GM23338 (cell line): ENCODE measurements around the gene SLU7. TPM values are rescaled to one million over a fixed set of nuclear protein-coding genes. Genes with fewer than 3 reads are reported as not detected.
A peak's percentile ranks its signal among the peaks of the same experiment; 100 is the strongest.

Experiments used
- ATAC-seq: fragments of 200-7000 bp; cut with Tn5 transposase; 3 replicates; pipeline ENCODE4 v1.9.1; 2020
- DNase-seq: peaks from one replicate; pipeline ENCODE4 v3.0.0-alpha.2; 2015; ENCODE audit warnings: low spot score
- H2AFZ ChIP-seq: fragments of 200-600 bp; sonication (generic); 2 replicates; pipeline ENCODE4 v1.8.0; 2016; ENCODE audit warnings: antibody characterized with exemption, mild to moderate bottlenecking, moderate library complexity
- H3F3A ChIP-seq: fragments of 200-600 bp; sonication (generic); replicated peaks from 2 replicates; pipeline ENCODE4 v1.8.0; 2017; ENCODE audit warnings: antibody characterized with exemption, mixed run types, low read depth
- H3K27ac ChIP-seq: fragments of 200-600 bp; sonication (generic); 2 replicates; pipeline ENCODE4 v1.6.1; 2016; ENCODE audit warnings: low read depth
- H3K27me3 ChIP-seq: fragments of 200-600 bp; sonication (generic); 2 replicates; pipeline ENCODE4 v1.8.0; 2016; ENCODE audit warnings: mild to moderate bottlenecking, mixed run types, moderate library complexity; ENCODE audit not compliant: insufficient read depth
- H3K36me3 ChIP-seq: fragments of 200-600 bp; sonication (generic); 2 replicates; pipeline ENCODE4 v1.8.0; 2016; ENCODE audit warnings: mild to moderate bottlenecking; ENCODE audit not compliant: insufficient read depth
- H3K4me1 ChIP-seq: fragments of 200-600 bp; sonication (generic); 2 replicates; pipeline ENCODE4 v1.8.0; 2016; ENCODE audit warnings: mild to moderate bottlenecking, moderate library complexity; ENCODE audit not compliant: insufficient read depth
- H3K4me2 ChIP-seq: fragments of 200-600 bp; sonication (generic); 2 replicates; pipeline ENCODE4 v1.7.1; 2017; ENCODE audit warnings: mixed run types
- H3K4me3 ChIP-seq: fragments of 200-600 bp; sonication (generic); 2 replicates; pipeline ENCODE4 v1.6.1; 2016; ENCODE audit warnings: mixed run types
- H3K79me2 ChIP-seq: fragments of 200-600 bp; sonication (generic); replicated peaks from 2 replicates; pipeline ENCODE4 v1.8.0; 2017; ENCODE audit warnings: mild to moderate bottlenecking; ENCODE audit not compliant: insufficient read depth
- H3K9me2 ChIP-seq: fragments of 200-600 bp; sonication (generic); 2 replicates; pipeline ENCODE4 v1.8.0; 2017; ENCODE audit not compliant: insufficient read depth
- H4K20me1 ChIP-seq: fragments of 200-600 bp; sonication (generic); replicated peaks from 2 replicates; pipeline ENCODE4 v1.8.0; 2017; ENCODE audit warnings: mild to moderate bottlenecking; ENCODE audit not compliant: insufficient read depth
- H3K27ac Mint-ChIP-seq: 2 replicates; pipeline ENCODE4 v1.8.0; 2020; ENCODE audit warnings: inconsistent platforms, mild to moderate bottlenecking, moderate library complexity, mixed read lengths
- H3K27me3 Mint-ChIP-seq: 3 replicates; pipeline ENCODE4 v1.8.0; 2022; ENCODE audit warnings: low read depth, mild to moderate bottlenecking, moderate library complexity, mixed read lengths, inconsistent platforms; ENCODE audit not compliant: insufficient read depth, poor library complexity
- H3K36me3 Mint-ChIP-seq: 3 replicates; pipeline ENCODE4 v1.8.0; 2021; ENCODE audit warnings: low read depth, mild to moderate bottlenecking, inconsistent platforms, moderate library complexity, mixed read lengths
- H3K4me1 Mint-ChIP-seq: 3 replicates; pipeline ENCODE4 v1.8.0; 2020; ENCODE audit warnings: mild to moderate bottlenecking, inconsistent platforms, mixed read lengths
- H3K4me3 Mint-ChIP-seq: 3 replicates; pipeline ENCODE4 v1.8.0; 2021; ENCODE audit warnings: moderate library complexity, mild to moderate bottlenecking, inconsistent platforms, mixed read lengths
- H3K9me3 Mint-ChIP-seq: 3 replicates; pipeline ENCODE4 v1.8.0; 2020; ENCODE audit warnings: moderate library complexity, mild to moderate bottlenecking, inconsistent platforms, mixed read lengths
- CREB1 ChIP-seq: fragments of 250-450 bp; sonication (Bioruptor Pico); IDR thresholded peaks from 2 replicates; pipeline ENCODE4 v1.5.0; 2020; ENCODE audit warnings: low read depth, mild to moderate bottlenecking, moderate library complexity
- EZH2 ChIP-seq: fragments of 200-600 bp; sonication (generic); IDR thresholded peaks from one replicate; pipeline ENCODE4 v1.8.0; 2017; ENCODE audit warnings: antibody characterized with exemption, mild to moderate bottlenecking, low read depth; ENCODE audit not compliant: unreplicated experiment
- JUNB ChIP-seq: IDR thresholded peaks from one replicate; pipeline ENCODE4 v1.6.1; 2016; ENCODE audit warnings: antibody characterized with exemption; ENCODE audit not compliant: unreplicated experiment
- NANOG ChIP-seq: IDR thresholded peaks from 2 replicates; pipeline ENCODE4 v1.6.1; 2016; ENCODE audit warnings: antibody characterized with exemption, borderline replicate concordance
- POLR2AphosphoS5 ChIP-seq: IDR thresholded peaks from 2 replicates; pipeline ENCODE4 v1.6.1; 2016; ENCODE audit warnings: antibody characterized with exemption, low read depth
- STAT1 ChIP-seq: IDR thresholded peaks from one replicate; pipeline ENCODE4 v1.6.1; 2016; ENCODE audit warnings: antibody characterized with exemption; ENCODE audit not compliant: unreplicated experiment
- ZNF114 ChIP-seq: fragments of 250-450 bp; sonication (Bioruptor Pico); IDR thresholded peaks from 2 replicates; pipeline ENCODE4 v1.5.0; 2020; ENCODE audit warnings: mild to moderate bottlenecking, moderate library complexity
- ZNF331 ChIP-seq: fragments of 250-450 bp; sonication (Bioruptor Pico); IDR thresholded peaks from 2 replicates; pipeline ENCODE4 v1.5.0; 2020; ENCODE audit warnings: low read depth, mild to moderate bottlenecking, moderate library complexity
- polyA plus RNA-seq: library from polyadenylated mRNA; unstranded; fragments of >200 nt; fragmentation: Nextera tagmentation; extraction: Ambion mirVana; gene quantifications from 2 replicates; pipeline ENCODE4 v1.2.1, GENCODE V29; 2016
- total RNA-seq: library from RNA; depleted of rRNA; stranded (reverse); fragments of >200 nt; shearing (Covaris generic); gene quantifications from 2 replicates; pipeline ENCODE4 v1.2.3, GENCODE V29; 2014
- TF ChIP-seq, protein P1 (sequence below), 2 experiments: fragments of 200-600 bp in 1 of 2; sonication (generic) in 1 of 2; conservative IDR thresholded peaks; 2 replicates each; pipeline versions ENCODE4 v1.5.1 to v1.6.1; 2016 to 2017; ENCODE audit warnings: antibody characterized with exemption in 2 of 2, low read depth in 2 of 2, mild to moderate bottlenecking in 2 of 2, moderate library complexity in 1 of 2
- TF ChIP-seq, protein P2 (sequence below): IDR thresholded peaks from 2 replicates; pipeline ENCODE4 v1.6.1; 2016; ENCODE audit warnings: antibody characterized with exemption
- TF ChIP-seq, protein P3 (sequence below): fragments of 250-450 bp; sonication (Bioruptor Pico); IDR thresholded peaks from 2 replicates; pipeline ENCODE4 v1.5.0; 2020; ENCODE audit warnings: mild to moderate bottlenecking, moderate library complexity

The SLU7 gene
- total and polyA plus RNA-seq, 2 experiments from 2014 or later, result 27.0 to 47.5 TPM

GRCh38 chr5:160460377-160461049 is 41.6 kb upstream of the SLU7 start:
- TF ChIP-seq, protein P1, sequence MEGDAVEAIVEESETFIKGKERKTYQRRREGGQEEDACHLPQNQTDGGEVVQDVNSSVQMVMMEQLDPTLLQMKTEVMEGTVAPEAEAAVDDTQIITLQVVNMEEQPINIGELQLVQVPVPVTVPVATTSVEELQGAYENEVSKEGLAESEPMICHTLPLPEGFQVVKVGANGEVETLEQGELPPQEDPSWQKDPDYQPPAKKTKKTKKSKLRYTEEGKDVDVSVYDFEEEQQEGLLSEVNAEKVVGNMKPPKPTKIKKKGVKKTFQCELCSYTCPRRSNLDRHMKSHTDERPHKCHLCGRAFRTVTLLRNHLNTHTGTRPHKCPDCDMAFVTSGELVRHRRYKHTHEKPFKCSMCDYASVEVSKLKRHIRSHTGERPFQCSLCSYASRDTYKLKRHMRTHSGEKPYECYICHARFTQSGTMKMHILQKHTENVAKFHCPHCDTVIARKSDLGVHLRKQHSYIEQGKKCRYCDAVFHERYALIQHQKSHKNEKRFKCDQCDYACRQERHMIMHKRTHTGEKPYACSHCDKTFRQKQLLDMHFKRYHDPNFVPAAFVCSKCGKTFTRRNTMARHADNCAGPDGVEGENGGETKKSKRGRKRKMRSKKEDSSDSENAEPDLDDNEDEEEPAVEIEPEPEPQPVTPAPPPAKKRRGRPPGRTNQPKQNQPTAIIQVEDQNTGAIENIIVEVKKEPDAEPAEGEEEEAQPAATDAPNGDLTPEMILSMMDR (conservative IDR thresholded peaks at IDR 0.05; ENCODE audit: low read depth in 2 of 2), result peak; percentile 17 to 36; a peak in 1 of 4 replicates
- TF ChIP-seq NANOG, result no peak
- Histone ChIP-seq H3F3A (no peaks in the 10 kb centered on the region), H3K36me3 (no peaks in the 10 kb centered on the region), H3K9me2 (no peaks in the 10 kb centered on the region), H3K4me2 (no peak overlapping the region), H3K4me3 (no peak overlapping the region), H3K27me3 (no peaks in the 10 kb centered on the region), H3K27ac (no peak overlapping the region), H2AFZ (no peak overlapping the region), H4K20me1 (no peaks in the 10 kb centered on the region), H3K79me2 (no peaks in the 10 kb centered on the region), H3K4me1 (no peaks in the 10 kb centered on the region)
- ATAC-seq (no peak), DNase-seq (peak; percentile 15)
- peaks cover 12% of the 10 kb centered on the region; the same call in 2 of the 3 replicates for H3K9me3 Mint-ChIP-seq
- H3K36me3 Mint-ChIP-seq, result no peaks in the 10 kb centered on the region
- H3K4me3 Mint-ChIP-seq, result no peak overlapping the region
- H3K27ac Mint-ChIP-seq, result no peak overlapping the region
- H3K27me3 Mint-ChIP-seq, result no peaks in the 10 kb centered on the region
- no peaks in the 10 kb centered on the region for H3K4me1 Mint-ChIP-seq

GRCh38 chr5:160458806-160459800 is 40.2 kb upstream of the SLU7 start:
- DNase-seq, result no peak
- Histone ChIP-seq H3K27me3 (no peaks in the 10 kb centered on the region), H4K20me1 (no peaks in the 10 kb centered on the region), H3K4me1 (no peaks in the 10 kb centered on the region), H3K79me2 (no peaks in the 10 kb centered on the region), H3K4me3 (no peak overlapping the region), H3K27ac (no peak overlapping the region), H3K4me2 (no peak overlapping the region), H2AFZ (no peak overlapping the region), H3K9me2 (no peaks in the 10 kb centered on the region), H3K36me3 (no peaks in the 10 kb centered on the region), H3F3A (no peaks in the 10 kb centered on the region)
- Mint-ChIP-seq H3K9me3 (peaks cover 12% of the 10 kb centered on the region; the same call in 2 of the 3 replicates), H3K4me3 (no peak overlapping the region), H3K27me3 (no peaks in the 10 kb centered on the region), H3K4me1 (no peaks in the 10 kb centered on the region), H3K27ac (no peak overlapping the region), H3K36me3 (no peaks in the 10 kb centered on the region)
- no peak for ATAC-seq
- TF ChIP-seq POLR2AphosphoS5 (no peak), STAT1 (no peak), ZNF331 (CRISPR knock-in tag) (no peak), CREB1 (CRISPR knock-in tag) (no peak), EZH2 (no peak), ZNF114 (CRISPR knock-in tag) (no peak), JUNB (no peak), NANOG (no peak)
- TF ChIP-seq, protein P2, sequence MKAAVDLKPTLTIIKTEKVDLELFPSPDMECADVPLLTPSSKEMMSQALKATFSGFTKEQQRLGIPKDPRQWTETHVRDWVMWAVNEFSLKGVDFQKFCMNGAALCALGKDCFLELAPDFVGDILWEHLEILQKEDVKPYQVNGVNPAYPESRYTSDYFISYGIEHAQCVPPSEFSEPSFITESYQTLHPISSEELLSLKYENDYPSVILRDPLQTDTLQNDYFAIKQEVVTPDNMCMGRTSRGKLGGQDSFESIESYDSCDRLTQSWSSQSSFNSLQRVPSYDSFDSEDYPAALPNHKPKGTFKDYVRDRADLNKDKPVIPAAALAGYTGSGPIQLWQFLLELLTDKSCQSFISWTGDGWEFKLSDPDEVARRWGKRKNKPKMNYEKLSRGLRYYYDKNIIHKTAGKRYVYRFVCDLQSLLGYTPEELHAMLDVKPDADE, result no peak
- TF ChIP-seq, protein P3, sequence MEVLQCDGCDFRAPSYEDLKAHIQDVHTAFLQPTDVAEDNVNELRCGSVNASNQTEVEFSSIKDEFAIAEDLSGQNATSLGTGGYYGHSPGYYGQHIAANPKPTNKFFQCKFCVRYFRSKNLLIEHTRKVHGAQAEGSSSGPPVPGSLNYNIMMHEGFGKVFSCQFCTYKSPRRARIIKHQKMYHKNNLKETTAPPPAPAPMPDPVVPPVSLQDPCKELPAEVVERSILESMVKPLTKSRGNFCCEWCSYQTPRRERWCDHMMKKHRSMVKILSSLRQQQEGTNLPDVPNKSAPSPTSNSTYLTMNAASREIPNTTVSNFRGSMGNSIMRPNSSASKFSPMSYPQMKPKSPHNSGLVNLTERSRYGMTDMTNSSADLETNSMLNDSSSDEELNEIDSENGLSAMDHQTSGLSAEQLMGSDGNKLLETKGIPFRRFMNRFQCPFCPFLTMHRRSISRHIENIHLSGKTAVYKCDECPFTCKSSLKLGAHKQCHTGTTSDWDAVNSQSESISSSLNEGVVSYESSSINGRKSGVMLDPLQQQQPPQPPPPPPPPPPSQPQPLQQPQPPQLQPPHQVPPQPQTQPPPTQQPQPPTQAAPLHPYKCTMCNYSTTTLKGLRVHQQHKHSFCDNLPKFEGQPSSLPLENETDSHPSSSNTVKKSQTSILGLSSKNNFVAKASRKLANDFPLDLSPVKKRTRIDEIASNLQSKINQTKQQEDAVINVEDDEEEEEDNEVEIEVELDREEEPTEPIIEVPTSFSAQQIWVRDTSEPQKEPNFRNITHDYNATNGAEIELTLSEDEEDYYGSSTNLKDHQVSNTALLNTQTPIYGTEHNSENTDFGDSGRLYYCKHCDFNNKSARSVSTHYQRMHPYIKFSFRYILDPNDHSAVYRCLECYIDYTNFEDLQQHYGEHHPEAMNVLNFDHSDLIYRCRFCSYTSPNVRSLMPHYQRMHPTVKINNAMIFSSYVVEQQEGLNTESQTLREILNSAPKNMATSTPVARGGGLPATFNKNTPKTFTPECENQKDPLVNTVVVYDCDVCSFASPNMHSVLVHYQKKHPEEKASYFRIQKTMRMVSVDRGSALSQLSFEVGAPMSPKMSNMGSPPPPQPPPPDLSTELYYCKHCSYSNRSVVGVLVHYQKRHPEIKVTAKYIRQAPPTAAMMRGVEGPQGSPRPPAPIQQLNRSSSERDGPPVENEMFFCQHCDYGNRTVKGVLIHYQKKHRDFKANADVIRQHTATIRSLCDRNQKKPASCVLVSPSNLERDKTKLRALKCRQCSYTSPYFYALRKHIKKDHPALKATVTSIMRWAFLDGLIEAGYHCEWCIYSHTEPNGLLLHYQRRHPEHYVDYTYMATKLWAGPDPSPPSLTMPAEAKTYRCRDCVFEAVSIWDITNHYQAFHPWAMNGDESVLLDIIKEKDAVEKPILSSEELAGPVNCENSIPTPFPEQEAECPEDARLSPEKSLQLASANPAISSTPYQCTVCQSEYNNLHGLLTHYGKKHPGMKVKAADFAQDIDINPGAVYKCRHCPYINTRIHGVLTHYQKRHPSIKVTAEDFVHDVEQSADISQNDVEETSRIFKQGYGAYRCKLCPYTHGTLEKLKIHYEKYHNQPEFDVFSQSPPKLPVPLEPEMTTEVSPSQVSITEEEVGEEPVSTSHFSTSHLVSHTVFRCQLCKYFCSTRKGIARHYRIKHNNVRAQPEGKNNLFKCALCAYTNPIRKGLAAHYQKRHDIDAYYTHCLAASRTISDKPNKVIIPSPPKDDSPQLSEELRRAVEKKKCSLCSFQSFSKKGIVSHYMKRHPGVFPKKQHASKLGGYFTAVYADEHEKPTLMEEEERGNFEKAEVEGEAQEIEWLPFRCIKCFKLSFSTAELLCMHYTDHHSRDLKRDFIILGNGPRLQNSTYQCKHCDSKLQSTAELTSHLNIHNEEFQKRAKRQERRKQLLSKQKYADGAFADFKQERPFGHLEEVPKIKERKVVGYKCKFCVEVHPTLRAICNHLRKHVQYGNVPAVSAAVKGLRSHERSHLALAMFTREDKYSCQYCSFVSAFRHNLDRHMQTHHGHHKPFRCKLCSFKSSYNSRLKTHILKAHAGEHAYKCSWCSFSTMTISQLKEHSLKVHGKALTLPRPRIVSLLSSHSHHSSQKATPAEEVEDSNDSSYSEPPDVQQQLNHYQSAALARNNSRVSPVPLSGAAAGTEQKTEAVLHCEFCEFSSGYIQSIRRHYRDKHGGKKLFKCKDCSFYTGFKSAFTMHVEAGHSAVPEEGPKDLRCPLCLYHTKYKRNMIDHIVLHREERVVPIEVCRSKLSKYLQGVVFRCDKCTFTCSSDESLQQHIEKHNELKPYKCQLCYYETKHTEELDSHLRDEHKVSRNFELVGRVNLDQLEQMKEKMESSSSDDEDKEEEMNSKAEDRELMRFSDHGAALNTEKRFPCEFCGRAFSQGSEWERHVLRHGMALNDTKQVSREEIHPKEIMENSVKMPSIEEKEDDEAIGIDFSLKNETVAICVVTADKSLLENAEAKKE, result no peak
